GM23338 (cell line): ENCODE data around the gene SERPINE2. TPM values are rescaled to one million over a fixed set of nuclear protein-coding genes. Genes with fewer than 3 reads are reported as not detected.

Experiments used
- ATAC-seq: fragments of 200-7000 bp; cut with Tn5 transposase; 3 replicates; pipeline ENCODE4 v1.9.1; 2020
- DNase-seq: peaks from one replicate; pipeline ENCODE4 v3.0.0-alpha.2; 2015; ENCODE audit warnings: low spot score
- H2AFZ ChIP-seq: fragments of 200-600 bp; sonication (generic); 2 replicates; pipeline ENCODE4 v1.8.0; 2016; ENCODE audit warnings: antibody characterized with exemption, mild to moderate bottlenecking, moderate library complexity
- H3F3A ChIP-seq: fragments of 200-600 bp; sonication (generic); replicated peaks from 2 replicates; pipeline ENCODE4 v1.8.0; 2017; ENCODE audit warnings: antibody characterized with exemption, mixed run types, low read depth
- H3K27ac ChIP-seq: fragments of 200-600 bp; sonication (generic); 2 replicates; pipeline ENCODE4 v1.6.1; 2016; ENCODE audit warnings: low read depth
- H3K27me3 ChIP-seq: fragments of 200-600 bp; sonication (generic); 2 replicates; pipeline ENCODE4 v1.8.0; 2016; ENCODE audit warnings: mild to moderate bottlenecking, mixed run types, moderate library complexity; ENCODE audit not compliant: insufficient read depth
- H3K36me3 ChIP-seq: fragments of 200-600 bp; sonication (generic); 2 replicates; pipeline ENCODE4 v1.8.0; 2016; ENCODE audit warnings: mild to moderate bottlenecking; ENCODE audit not compliant: insufficient read depth
- H3K4me1 ChIP-seq: fragments of 200-600 bp; sonication (generic); 2 replicates; pipeline ENCODE4 v1.8.0; 2016; ENCODE audit warnings: mild to moderate bottlenecking, moderate library complexity; ENCODE audit not compliant: insufficient read depth
- H3K4me2 ChIP-seq: fragments of 200-600 bp; sonication (generic); 2 replicates; pipeline ENCODE4 v1.7.1; 2017; ENCODE audit warnings: mixed run types
- H3K4me3 ChIP-seq: fragments of 200-600 bp; sonication (generic); 2 replicates; pipeline ENCODE4 v1.6.1; 2016; ENCODE audit warnings: mixed run types
- H3K79me2 ChIP-seq: fragments of 200-600 bp; sonication (generic); replicated peaks from 2 replicates; pipeline ENCODE4 v1.8.0; 2017; ENCODE audit warnings: mild to moderate bottlenecking; ENCODE audit not compliant: insufficient read depth
- H3K9me2 ChIP-seq: fragments of 200-600 bp; sonication (generic); 2 replicates; pipeline ENCODE4 v1.8.0; 2017; ENCODE audit not compliant: insufficient read depth
- H4K20me1 ChIP-seq: fragments of 200-600 bp; sonication (generic); replicated peaks from 2 replicates; pipeline ENCODE4 v1.8.0; 2017; ENCODE audit warnings: mild to moderate bottlenecking; ENCODE audit not compliant: insufficient read depth
- H3K27ac Mint-ChIP-seq: 2 replicates; pipeline ENCODE4 v1.8.0; 2020; ENCODE audit warnings: inconsistent platforms, mild to moderate bottlenecking, moderate library complexity, mixed read lengths
- H3K27me3 Mint-ChIP-seq: 3 replicates; pipeline ENCODE4 v1.8.0; 2022; ENCODE audit warnings: low read depth, mild to moderate bottlenecking, moderate library complexity, mixed read lengths, inconsistent platforms; ENCODE audit not compliant: insufficient read depth, poor library complexity
- H3K36me3 Mint-ChIP-seq: 3 replicates; pipeline ENCODE4 v1.8.0; 2021; ENCODE audit warnings: low read depth, mild to moderate bottlenecking, inconsistent platforms, moderate library complexity, mixed read lengths
- H3K4me1 Mint-ChIP-seq: 3 replicates; pipeline ENCODE4 v1.8.0; 2020; ENCODE audit warnings: mild to moderate bottlenecking, inconsistent platforms, mixed read lengths
- H3K4me3 Mint-ChIP-seq: 3 replicates; pipeline ENCODE4 v1.8.0; 2021; ENCODE audit warnings: moderate library complexity, mild to moderate bottlenecking, inconsistent platforms, mixed read lengths
- H3K9me3 Mint-ChIP-seq: 3 replicates; pipeline ENCODE4 v1.8.0; 2020; ENCODE audit warnings: moderate library complexity, mild to moderate bottlenecking, inconsistent platforms, mixed read lengths
- CREB1 ChIP-seq: fragments of 250-450 bp; sonication (Bioruptor Pico); IDR thresholded peaks from 2 replicates; pipeline ENCODE4 v1.5.0; 2020; ENCODE audit warnings: low read depth, mild to moderate bottlenecking, moderate library complexity
- CTCF ChIP-seq, 2 experiments: fragments of 200-600 bp in 1 of 2; sonication (generic) in 1 of 2; conservative IDR thresholded peaks; 2 replicates each; pipeline versions ENCODE4 v1.5.1 to v1.6.1; 2016 to 2017; ENCODE audit warnings: antibody characterized with exemption in 2 of 2, low read depth in 2 of 2, mild to moderate bottlenecking in 2 of 2, moderate library complexity in 1 of 2
- ETS1 ChIP-seq: IDR thresholded peaks from 2 replicates; pipeline ENCODE4 v1.6.1; 2016; ENCODE audit warnings: antibody characterized with exemption
- JUNB ChIP-seq: IDR thresholded peaks from one replicate; pipeline ENCODE4 v1.6.1; 2016; ENCODE audit warnings: antibody characterized with exemption; ENCODE audit not compliant: unreplicated experiment
- REST ChIP-seq: IDR thresholded peaks from one replicate; pipeline ENCODE4 v1.6.1; 2018; ENCODE audit warnings: antibody characterized with exemption; ENCODE audit not compliant: unreplicated experiment
- STAT1 ChIP-seq: IDR thresholded peaks from one replicate; pipeline ENCODE4 v1.6.1; 2016; ENCODE audit warnings: antibody characterized with exemption; ENCODE audit not compliant: unreplicated experiment
- ZNF114 ChIP-seq: fragments of 250-450 bp; sonication (Bioruptor Pico); IDR thresholded peaks from 2 replicates; pipeline ENCODE4 v1.5.0; 2020; ENCODE audit warnings: mild to moderate bottlenecking, moderate library complexity
- ZNF331 ChIP-seq: fragments of 250-450 bp; sonication (Bioruptor Pico); IDR thresholded peaks from 2 replicates; pipeline ENCODE4 v1.5.0; 2020; ENCODE audit warnings: low read depth, mild to moderate bottlenecking, moderate library complexity
- ZNF462 ChIP-seq: fragments of 250-450 bp; sonication (Bioruptor Pico); IDR thresholded peaks from 2 replicates; pipeline ENCODE4 v1.5.0; 2020; ENCODE audit warnings: mild to moderate bottlenecking, moderate library complexity
- polyA plus RNA-seq: library from polyadenylated mRNA; unstranded; fragments of >200 nt; fragmentation: Nextera tagmentation; extraction: Ambion mirVana; gene quantifications from 2 replicates; pipeline ENCODE4 v1.2.1, GENCODE V29; 2016
- total RNA-seq: library from RNA; depleted of rRNA; stranded (reverse); fragments of >200 nt; shearing (Covaris generic); gene quantifications from 2 replicates; pipeline ENCODE4 v1.2.3, GENCODE V29; 2014

Gene SERPINE2
- total and polyA plus RNA-seq, 2 experiments from 2014 or later, result 38.6 to 44.2 TPM

- TF ChIP-seq REST, result no peak
- TF ChIP-seq JUNB, result no peak
- no peak for TF ChIP-seq STAT1
- no peak for TF ChIP-seq CREB1 (CRISPR knock-in tag)
- TF ChIP-seq ZNF114, result no peak
- TF ChIP-seq ETS1, result no peak
- TF ChIP-seq ZNF331 (CRISPR knock-in tag), result no peak
Measured at GRCh38 chr2:224040753-224041152, 1.7 kb upstream of the SERPINE2 start (continued).

GRCh38 chr2:224039770-224040440 lies 819 bp upstream of the SERPINE2 start:
- Histone ChIP-seq H3K9me2 (no peaks in the 10 kb centered on the region), H3K36me3 (no peaks in the 10 kb centered on the region)

More at GRCh38 chr2:224039770-224040440, 819 bp upstream of the SERPINE2 start:
- Histone ChIP-seq H3K4me1 (peaks cover 23% of the 10 kb centered on the region), H3K27ac (no peak overlapping the region), H3K27me3 (peaks cover 43% of the 10 kb centered on the region), H3F3A (0 out of 2 replicates have a peak, but pooled peaks cover 5% of the 10 kb centered on the region), H3K79me2 (peaks cover 24% of the 10 kb centered on the region), H3K4me3 (peak overlapping the region; percentile 74), H4K20me1 (0 out of 2 replicates have a peak, but pooled peaks cover 9% of the 10 kb centered on the region), H2AFZ (peak overlapping the region; percentile 93), H3K4me2 (peak overlapping the region; percentile 95)
- peak overlapping the region; percentile 84 for H3K4me3 Mint-ChIP-seq
- no peak overlapping the region for H3K27ac Mint-ChIP-seq
- ATAC-seq, result peak; percentile 74
- H3K9me3 Mint-ChIP-seq, result no peaks in the 10 kb centered on the region
- H3K36me3 Mint-ChIP-seq, result no peaks in the 10 kb centered on the region
- no peak for TF ChIP-seq STAT1
- no peak for TF ChIP-seq ZNF462
- no peak for TF ChIP-seq JUNB
- TF ChIP-seq ZNF331 (CRISPR knock-in tag), result no peak
- TF ChIP-seq CTCF (conservative IDR thresholded peaks at IDR 0.05; ENCODE audit: low read depth in 2 of 2), result 0 out of 4 replicates have a peak, but pooled peaks of 1 of the 2 experiments have one; percentile 2
- TF ChIP-seq CREB1 (CRISPR knock-in tag), result no peak
- H3K4me1 Mint-ChIP-seq, result peaks cover 21% of the 10 kb centered on the region
- peaks cover 35% of the 10 kb centered on the region for H3K27me3 Mint-ChIP-seq
- peak; percentile 81 for DNase-seq
